Loucy (cell line): Measurements from ENCODE around the gene TRPV4.

Source experiments
- EZH2phosphoT487 ChIP-seq: fragments of 200-600 bp; IDR thresholded peaks from 2 replicates; pipeline ENCODE4 v1.6.1; 2018; ENCODE audit warnings: antibody characterized with exemption, mild to moderate bottlenecking, moderate library complexity, borderline replicate concordance
- TF ChIP-seq, protein P1 (sequence below): fragments of 200-600 bp; sonication (generic); conservative IDR thresholded peaks from 2 replicates; pipeline ENCODE4 v1.5.1; 2014; ENCODE audit warnings: mild to moderate bottlenecking, antibody characterized with exemption, low read length

DNA sequence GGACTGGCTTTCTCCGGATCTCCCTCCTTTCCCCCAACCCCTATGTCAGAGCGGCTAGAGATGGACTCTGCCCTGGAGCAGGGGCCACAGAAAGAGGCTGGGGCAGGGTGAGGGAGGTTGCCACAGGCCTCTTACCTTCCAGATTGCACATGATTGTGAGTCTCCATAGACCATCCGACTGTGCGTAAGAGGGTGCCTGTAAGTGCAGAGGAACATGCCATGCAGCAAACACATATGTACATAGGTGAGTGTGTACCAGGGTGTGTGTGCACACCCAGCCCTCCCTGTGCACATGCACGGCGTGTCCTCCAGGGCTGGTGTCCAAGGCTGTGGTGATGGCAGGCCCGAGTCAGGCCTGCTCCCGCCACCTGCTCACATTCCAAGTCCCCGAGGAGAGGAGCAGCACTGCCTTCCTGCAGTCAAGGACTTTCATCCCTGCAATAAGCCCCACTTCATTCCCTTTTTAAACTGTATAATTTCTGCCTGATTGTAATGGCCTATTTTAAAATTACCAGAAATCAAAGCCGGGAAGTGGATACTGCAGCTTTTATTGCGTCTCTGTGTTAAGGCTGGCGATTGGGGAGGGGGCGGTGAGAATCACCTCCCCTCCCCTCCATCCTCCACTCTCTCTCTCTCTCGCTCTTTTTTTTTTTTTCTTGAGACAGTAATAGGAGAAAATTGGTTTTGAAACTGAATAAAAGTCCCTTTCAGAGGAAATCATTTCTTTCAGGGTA is 91.1 kb downstream of the TRPV4 start:
- TF ChIP-seq, protein P1, sequence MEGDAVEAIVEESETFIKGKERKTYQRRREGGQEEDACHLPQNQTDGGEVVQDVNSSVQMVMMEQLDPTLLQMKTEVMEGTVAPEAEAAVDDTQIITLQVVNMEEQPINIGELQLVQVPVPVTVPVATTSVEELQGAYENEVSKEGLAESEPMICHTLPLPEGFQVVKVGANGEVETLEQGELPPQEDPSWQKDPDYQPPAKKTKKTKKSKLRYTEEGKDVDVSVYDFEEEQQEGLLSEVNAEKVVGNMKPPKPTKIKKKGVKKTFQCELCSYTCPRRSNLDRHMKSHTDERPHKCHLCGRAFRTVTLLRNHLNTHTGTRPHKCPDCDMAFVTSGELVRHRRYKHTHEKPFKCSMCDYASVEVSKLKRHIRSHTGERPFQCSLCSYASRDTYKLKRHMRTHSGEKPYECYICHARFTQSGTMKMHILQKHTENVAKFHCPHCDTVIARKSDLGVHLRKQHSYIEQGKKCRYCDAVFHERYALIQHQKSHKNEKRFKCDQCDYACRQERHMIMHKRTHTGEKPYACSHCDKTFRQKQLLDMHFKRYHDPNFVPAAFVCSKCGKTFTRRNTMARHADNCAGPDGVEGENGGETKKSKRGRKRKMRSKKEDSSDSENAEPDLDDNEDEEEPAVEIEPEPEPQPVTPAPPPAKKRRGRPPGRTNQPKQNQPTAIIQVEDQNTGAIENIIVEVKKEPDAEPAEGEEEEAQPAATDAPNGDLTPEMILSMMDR, result no peak
- no peak for TF ChIP-seq EZH2phosphoT487
